ENCODE data around the gene ARHGAP10. TPM values are rescaled to one million over a fixed set of nuclear protein-coding genes. Genes with fewer than 3 reads are reported as not detected.

The ARHGAP10 gene
- total RNA-seq, 3 donors from 2014 or later (not counting 1 experiment from before 2014, with no cell fraction given), result 13.9 to 28.7 (median 23.2) TPM

DNA sequence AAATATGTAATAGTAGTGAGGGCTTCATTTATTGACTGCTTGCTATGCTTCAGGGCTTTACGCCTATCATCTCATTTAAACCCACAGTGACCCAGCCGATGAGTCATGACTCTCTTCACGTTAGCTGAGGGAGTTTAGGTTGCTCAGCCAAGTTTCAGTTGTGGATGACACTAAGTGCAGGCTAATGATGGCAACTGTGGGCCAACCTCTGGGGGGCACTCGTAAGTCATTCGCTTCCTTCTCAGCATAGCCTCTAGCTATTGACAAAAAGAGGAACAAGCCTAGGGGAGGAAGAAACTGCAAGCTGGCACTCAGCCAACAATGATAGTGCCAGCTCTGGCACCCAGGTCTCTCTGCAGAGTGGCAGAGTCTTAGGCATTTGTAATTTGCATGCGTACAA lies 325.0 kb downstream of the ARHGAP10 start:
- TF ChIP-seq, protein P1, sequence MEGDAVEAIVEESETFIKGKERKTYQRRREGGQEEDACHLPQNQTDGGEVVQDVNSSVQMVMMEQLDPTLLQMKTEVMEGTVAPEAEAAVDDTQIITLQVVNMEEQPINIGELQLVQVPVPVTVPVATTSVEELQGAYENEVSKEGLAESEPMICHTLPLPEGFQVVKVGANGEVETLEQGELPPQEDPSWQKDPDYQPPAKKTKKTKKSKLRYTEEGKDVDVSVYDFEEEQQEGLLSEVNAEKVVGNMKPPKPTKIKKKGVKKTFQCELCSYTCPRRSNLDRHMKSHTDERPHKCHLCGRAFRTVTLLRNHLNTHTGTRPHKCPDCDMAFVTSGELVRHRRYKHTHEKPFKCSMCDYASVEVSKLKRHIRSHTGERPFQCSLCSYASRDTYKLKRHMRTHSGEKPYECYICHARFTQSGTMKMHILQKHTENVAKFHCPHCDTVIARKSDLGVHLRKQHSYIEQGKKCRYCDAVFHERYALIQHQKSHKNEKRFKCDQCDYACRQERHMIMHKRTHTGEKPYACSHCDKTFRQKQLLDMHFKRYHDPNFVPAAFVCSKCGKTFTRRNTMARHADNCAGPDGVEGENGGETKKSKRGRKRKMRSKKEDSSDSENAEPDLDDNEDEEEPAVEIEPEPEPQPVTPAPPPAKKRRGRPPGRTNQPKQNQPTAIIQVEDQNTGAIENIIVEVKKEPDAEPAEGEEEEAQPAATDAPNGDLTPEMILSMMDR (IDR thresholded peaks at IDR 0.05), result peak; percentile 43
- no peaks in the 10 kb centered on the region for H3K9me3 Mint-ChIP-seq
- ATAC-seq (peak; percentile 77 to 85 (median 78)), DNase-seq (peak; percentile 41 to 74)
- Histone ChIP-seq H3K27ac (ENCODE audit: low read length) (peak overlapping the region; percentile 9), H3K27me3 (ENCODE audit: control insufficient read depth, insufficient read depth, low read length) (no peaks in the 10 kb centered on the region), H3K4me3 (ENCODE audit: low read length) (no peak overlapping the region), H3K4me1 (ENCODE audit: control insufficient read depth, insufficient read depth, low read length) (peaks cover 72% of the 10 kb centered on the region), H3K36me3 (ENCODE audit: control insufficient read depth, insufficient read depth, low read length) (no peaks in the 10 kb centered on the region), H3K9me3 (ENCODE audit: control insufficient read depth, insufficient read depth, low read length) (no peaks in the 10 kb centered on the region)
- H3K27ac Mint-ChIP-seq, result peak overlapping the region; percentile 68 to 74
- H3K27me3 Mint-ChIP-seq (ENCODE audit: low read depth in 2 of 2), result no peaks in the 10 kb centered on the region
- WGBS (ENCODE audit: insufficient coverage), result 16% methylated on average over 6 of the region's 6 CpGs
- intact Hi-C loops (cut with micrococcal nuclease), result loop anchor here (10.0 kb wide), 1 partner anchor 388 kb away; the partner anchor contains the start of gene NR3C2
- peaks cover 80 to 85% of the 10 kb centered on the region in 2 donors for H3K4me1 Mint-ChIP-seq
- H3K36me3 Mint-ChIP-seq, result no peaks in the 10 kb centered on the region
- H3K4me3 Mint-ChIP-seq, result peak overlapping the region; percentile 49

- H3K4me3 Mint-ChIP-seq, result no peak overlapping the region
- no peak for DNase-seq
- TF ChIP-seq, protein P1 (IDR thresholded peaks at IDR 0.05), result no peak
These were observed 325.6 kb downstream of the ARHGAP10 start for GRCh38 chr4:148057516-148057915.

DNA sequence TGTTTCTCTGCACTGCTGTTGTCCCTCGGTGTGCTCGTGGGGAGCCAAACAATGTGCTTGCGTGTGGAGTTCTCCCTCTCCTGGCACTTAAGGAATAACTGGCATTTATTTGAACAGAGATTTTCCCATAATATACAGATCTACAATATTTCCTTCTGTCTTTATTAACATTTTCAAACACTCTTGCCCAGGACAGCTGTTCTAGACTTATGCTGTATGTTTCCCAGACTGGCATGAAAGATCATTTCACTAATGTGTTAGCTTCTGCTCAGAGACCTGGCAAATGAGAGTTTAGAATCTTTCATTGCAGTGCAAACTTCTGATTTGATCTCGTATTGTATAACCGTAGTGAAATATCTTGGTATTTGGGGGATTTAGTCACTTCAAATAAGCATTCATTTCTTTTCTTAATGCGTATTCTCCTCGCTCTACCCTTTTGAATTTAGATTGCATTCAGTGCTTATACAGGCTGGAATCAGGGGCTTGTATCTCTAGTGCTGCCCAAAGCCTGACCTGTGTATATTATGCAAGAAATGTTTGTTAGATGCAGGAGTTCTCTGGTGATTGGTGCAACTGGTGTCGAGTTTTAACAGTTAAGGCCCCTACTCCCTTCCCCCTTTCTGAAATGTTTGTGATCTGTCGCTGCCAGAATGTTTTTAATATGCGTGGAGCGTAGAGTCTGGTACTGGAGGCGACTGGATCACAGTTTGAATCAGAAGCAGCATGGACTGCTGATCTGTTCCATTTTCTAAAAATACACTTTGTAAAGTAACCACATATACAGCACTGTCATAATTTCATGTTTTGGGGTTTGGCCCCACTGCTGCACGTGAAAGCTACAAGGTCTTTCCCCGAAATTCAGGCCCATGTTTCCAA lies 326.3 kb downstream of the ARHGAP10 start:
- Histone ChIP-seq H3K27me3 (ENCODE audit: control insufficient read depth, insufficient read depth, low read length) (no peaks in the 10 kb centered on the region), H3K36me3 (ENCODE audit: control insufficient read depth, insufficient read depth, low read length) (no peaks in the 10 kb centered on the region), H3K27ac (ENCODE audit: low read length) (no peak overlapping the region), H3K9me3 (ENCODE audit: control insufficient read depth, insufficient read depth, low read length) (no peaks in the 10 kb centered on the region), H3K4me1 (ENCODE audit: control insufficient read depth, insufficient read depth, low read length) (peaks cover 59% of the 10 kb centered on the region), H3K4me3 (ENCODE audit: low read length) (no peak overlapping the region)
- Mint-ChIP-seq H3K36me3 (no peaks in the 10 kb centered on the region), H3K4me1 (peaks cover 68 to 71% of the 10 kb centered on the region in 2 donors), H3K27ac (peak overlapping the region in 1 of 2 donors; percentile 68), H3K27me3 (ENCODE audit: low read depth in 2 of 2) (no peaks in the 10 kb centered on the region), H3K9me3 (no peaks in the 10 kb centered on the region), H3K4me3 (no peak overlapping the region)
- TF ChIP-seq, protein P1 (IDR thresholded peaks at IDR 0.05), result no peak
- WGBS (ENCODE audit: insufficient coverage), result 89% methylated on average over 13 of the region's 14 CpGs
- no peak for ATAC-seq
- no peak for DNase-seq
- intact Hi-C loops (cut with micrococcal nuclease), result loop anchor here (10.0 kb wide), 1 partner anchor 387 kb away; the partner anchor contains the start of gene NR3C2

More at GRCh38 chr4:148057516-148057915, 325.6 kb downstream of the ARHGAP10 start:
- intact Hi-C loops (cut with micrococcal nuclease), result loop anchor here (10.0 kb wide), 1 partner anchor 387 kb away; the partner anchor contains the start of gene NR3C2
- Histone ChIP-seq H3K4me1 (ENCODE audit: control insufficient read depth, insufficient read depth, low read length) (peaks cover 66% of the 10 kb centered on the region), H3K27me3 (ENCODE audit: control insufficient read depth, insufficient read depth, low read length) (no peaks in the 10 kb centered on the region), H3K9me3 (ENCODE audit: control insufficient read depth, insufficient read depth, low read length) (no peaks in the 10 kb centered on the region), H3K4me3 (ENCODE audit: low read length) (no peak overlapping the region), H3K36me3 (ENCODE audit: control insufficient read depth, insufficient read depth, low read length) (no peaks in the 10 kb centered on the region), H3K27ac (ENCODE audit: low read length) (no peak overlapping the region)
- Mint-ChIP-seq H3K36me3 (no peaks in the 10 kb centered on the region), H3K4me1 (peaks cover 75 to 78% of the 10 kb centered on the region in 2 donors), H3K9me3 (no peaks in the 10 kb centered on the region), H3K27ac (peak overlapping the region; percentile 68 to 74), H3K27me3 (ENCODE audit: low read depth in 2 of 2) (no peaks in the 10 kb centered on the region)
- no peak for ATAC-seq
- 83% methylated on average over 5 of the region's 5 CpGs for WGBS (ENCODE audit: insufficient coverage)
